Measurements from ENCODE around the gene ADAT1.
A peak's percentile ranks its signal among the peaks of the same experiment; 100 is the strongest.

Gene ADAT1

DNA sequence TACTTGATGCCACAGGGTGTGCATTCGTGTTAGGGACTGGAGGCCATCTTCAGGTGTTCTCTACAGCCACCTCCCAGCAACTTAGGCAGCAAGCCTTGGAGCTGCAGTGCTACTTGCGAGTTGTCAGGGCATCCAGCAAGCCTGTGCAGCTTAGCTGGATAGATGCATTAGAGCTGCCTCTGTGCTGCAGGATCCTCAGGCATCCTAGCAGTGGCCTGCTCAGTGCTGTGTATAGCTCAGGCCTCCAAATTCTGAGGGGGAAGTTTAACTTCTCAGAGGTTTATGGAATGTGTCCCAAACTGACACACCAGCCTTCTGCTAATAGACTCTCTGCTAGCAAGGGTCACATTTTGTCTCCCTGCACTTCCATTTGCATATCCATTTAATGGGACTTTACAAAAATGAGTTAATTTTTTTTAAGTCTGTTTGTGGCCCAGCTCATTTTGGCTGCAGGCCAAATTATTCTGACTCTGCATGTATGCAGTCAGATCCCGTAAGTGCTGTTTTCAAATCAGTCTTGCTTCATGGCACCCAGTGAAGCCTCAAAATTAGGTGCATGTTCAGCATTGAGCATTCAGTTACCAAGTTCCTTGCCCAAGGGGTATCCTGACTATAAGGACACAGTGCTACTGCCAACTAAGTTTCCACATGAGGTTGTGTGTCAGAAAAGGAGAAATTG, 50.1 kb downstream of the ADAT1 start:
- DNase-seq = no peak

DNA sequence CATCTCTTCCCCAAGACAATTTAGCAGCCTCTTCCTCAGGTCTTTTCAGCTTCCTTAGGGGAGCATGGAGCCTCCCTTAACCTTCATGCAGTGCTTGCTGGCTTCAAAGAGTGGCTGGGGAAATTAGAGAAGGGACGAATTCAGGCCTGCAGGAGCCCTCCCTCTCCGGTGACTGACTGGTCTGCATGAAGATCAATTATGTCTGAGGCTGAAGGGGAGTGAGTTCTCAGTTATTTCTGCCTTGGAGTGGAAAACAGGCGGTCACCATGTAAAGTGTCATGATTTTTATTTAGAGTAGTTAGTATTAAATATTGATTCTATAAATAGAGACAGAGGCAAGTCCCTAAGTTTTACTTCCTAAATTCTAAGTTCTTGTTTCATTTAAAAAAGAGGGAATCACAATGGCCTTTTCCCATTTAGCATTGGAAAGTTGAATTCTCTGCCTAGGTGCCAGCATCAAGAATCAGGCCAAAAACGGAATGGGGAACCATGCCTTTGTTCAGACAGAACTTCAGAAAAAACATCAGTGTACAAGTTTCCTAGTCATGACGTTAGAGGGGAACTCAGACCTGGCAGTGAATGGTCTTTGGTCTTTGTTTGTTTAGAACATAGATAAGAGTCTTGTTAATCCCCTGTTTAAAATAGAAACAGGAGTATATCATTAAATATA, 52.5 kb downstream of the ADAT1 start:
- DNase-seq = no peak

DNA sequence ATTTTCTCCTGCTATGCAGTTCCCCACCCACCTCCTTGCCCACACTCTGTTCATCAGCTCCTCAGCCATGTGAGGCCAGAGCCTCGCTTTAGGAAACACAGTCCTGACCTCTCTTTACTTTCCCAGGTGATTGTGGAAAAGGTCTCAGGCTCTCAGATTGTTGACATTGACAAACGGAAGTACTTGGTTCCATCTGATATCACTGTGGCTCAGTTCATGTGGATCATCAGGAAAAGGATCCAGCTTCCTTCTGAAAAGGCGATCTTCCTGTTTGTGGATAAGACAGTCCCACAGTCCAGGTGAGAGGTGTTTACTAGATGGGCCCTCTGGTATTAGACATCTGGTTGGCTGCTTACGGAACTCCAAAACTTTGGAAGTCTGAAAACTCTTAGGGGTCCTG, 55.2 kb downstream of the ADAT1 start:
- no peak for DNase-seq

DNA sequence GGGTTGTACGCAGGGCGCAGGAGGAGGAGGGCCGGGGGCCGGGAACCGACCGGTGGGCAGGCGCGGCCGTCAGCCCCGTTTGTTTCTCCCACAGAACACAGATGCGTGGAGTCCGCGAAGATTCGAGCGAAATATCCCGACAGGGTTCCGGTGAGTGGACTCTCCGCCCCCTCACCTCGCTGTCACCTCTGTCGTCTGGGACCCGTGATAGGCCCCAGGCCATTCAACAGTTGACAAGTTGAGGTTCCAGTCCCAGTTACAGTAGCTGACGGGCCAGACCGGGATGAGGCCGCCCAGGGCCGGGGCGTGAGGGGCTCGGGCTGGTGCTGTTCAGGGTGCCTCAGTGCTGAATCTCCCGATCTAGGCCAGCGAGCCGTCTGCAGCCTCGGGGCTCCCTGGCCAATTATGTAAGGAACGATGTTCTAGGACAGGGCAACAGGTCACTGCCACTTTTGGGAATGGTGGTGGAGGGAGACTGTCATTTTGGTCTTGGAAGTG, 56.3 kb downstream of the ADAT1 start:
- no peak for DNase-seq

DNA sequence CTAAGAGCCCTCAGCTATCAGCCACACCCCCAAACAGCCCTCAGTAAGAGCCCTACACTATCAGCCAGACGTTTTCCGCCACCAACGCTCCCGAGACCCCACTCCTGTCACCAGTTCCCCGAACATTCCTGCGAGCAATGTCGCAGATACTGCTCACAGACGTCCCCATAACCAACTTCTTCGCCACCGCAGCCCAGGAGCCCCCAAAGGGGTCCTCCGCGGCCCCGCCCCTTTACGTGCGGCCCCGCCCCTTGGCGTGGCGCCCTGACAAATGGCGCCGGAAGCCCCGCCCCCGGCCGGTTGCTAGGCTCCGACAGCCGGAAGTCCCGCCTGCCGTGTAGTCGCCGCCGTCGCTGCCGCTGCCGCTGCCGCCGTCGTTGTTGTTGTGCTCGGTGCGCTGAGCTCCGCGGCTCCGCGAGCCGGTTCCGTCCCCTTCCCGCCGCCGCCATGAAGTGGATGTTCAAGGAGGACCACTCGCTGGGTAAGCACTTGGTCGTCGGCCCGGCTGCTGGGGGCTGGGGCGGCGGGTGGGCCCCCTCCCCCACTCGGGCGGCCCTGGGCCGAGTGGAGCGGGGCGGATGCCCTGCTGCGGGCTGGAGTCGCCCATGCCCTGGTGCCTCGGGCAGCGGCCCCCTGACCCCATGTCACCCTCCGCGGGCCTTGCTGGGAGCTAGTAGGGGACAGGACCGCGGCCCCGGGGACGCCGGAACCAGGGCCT, 56.9 kb downstream of the ADAT1 start, which contains the start of gene GABARAPL2:
TSS of gene GABARAPL2 (plus strand) at position 340 of the 718 bp plus-strand sequence. CDS start at position 448, 108 bp downstream.
- peak; percentile 62 for DNase-seq

DNA sequence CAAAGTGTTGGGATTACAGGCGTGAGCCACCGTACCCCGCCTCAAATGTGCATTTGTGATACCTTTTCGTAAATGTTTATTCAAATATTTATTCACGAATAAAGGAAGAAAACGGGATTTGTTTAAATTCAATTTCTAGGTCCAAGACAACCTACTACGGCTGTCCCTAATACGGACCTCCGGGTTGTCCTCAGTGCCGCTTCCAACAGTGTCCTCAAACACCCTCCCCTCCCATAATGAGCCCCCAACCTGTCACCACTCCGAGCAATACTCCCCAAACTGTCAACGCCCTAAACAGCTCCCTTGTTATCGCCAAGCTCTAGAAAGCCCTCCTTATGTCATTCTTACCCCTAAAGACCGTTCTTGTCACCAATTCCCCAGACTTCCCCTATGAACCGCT, 57.4 kb downstream of the ADAT1 start:
- DNase-seq = no peak

DNA sequence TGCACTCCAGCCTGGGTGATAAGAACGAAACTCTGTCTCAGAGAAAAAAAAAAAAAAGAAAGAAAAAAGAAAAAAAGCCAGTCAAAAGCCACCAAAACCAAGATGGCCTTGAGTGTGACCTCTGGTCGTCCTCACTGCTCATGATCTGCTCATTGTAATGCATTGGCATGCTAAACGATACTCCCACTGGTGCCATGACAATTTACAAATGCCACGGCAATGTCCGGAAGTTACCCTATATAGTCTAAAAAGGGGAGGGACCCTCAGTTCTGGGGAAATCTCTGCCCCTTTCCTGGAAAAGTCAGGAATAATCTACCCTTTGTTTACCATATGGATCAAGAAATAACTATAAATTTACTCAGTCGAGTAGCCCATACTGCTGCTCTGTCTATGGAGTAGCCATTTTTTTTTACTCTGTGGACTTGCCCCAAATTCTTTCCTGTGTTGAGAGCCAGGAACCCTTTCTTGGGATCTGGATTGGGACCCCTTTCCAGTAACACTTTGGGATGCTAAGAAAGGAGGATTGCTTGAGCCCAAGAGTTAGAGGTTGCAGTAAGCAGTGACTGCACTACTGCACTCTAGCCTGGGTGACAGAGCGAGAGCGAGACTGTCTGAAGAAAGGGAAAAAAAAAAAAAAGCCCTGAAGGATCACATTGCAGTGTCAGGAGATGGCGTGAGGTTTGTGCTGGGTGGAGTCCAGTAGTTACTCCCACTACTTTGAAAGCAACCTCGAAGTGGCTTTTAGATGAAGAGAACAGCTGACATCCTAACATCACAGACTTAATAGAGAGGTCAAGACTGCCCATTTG, 63.3 kb downstream of the ADAT1 start:
- DNase-seq = no peak

DNA sequence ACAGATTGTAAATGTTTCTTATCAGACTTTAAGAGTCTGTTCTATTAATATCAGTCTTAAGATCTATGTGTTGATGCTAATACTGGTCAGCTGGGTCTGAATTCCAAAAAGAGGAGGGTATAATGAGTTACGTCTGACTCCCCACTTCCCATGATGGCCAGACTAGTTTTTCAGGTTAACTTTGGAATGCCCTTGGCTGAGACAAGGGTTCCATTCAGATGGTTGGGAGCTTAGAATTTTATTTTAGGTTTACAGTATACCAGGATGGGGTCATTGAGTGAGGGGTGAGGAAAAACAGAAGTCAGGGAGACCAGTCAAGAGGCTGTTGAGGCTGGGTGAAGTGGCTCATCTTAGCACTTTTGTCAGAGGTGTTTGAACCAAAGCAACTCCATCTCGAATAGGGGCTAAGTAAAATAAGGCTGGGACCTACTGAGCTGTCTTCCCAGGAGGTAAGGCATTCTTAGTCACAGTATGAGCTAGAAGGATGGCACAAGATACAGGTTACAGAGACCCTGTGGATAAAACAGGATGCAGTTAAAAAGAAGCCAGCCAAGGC, 64.2 kb downstream of the ADAT1 start:
- no peak for DNase-seq

DNA sequence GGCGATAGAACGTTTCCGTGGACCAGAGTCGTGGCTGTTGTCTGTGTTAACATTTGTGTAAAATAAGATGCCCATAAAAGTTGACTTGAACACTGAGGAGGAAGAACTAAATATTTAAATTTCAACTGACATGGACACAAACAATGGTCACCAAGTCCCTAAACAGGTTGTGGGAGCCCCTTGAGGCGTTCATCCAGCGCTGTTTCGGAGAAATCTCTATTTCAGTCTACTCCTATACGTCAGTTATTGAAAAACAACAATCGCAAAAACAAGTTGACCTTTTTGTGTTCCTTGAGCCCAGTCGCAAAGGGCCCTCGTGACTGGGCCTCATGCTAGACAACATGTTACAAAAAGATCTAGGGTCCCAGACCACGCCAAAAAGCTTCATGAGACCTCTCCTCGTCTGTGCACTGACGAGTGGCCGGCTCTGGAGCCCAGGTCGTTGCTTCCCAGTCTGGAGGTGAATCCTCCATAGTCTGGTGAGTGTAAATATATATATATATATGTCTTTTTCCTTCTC, 66.6 kb downstream of the ADAT1 start:
- no peak for DNase-seq

DNA sequence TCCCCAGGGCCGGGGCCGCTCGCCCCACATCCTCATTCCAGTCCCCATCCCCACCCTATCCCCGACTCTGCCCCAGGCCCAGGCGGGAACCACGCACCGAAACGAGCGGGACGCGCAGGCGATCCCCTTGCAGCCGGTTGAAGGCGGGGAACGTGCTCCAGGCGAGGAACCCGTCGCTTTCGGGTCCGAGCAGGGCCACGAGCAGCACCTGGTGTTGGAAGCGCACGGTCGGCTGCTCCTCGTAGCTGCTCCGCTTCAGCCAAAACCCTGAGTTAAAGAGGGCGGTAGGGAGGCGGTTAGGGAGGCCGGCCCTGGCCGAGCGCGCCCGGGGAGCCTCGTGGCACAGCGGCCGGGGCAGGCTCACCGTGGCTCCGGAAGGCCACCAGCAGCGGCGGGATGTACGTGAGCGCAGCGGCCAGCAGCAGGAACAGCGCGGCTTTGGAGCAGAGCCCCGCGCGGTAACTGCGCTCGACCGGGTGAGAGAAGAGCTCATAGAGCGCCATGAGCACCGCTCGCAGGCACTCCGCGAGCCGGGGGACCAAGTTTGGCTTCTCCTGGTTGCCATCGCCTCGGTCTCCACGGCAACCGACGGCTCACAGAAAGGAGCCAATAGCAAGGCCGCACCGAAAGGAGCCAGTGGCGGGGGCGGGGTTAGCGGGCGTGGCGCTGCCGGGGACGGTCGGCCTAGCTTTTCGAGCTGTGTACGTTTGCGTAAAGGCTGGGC, 67.2 kb downstream of the ADAT1 start, which contains the start of gene TMEM231:
TSS of gene TMEM231 (minus strand) at position 546 of the 724 bp plus-strand sequence. CDS start at position 503, 43 bp downstream.
- DNase-seq = peak; percentile 73

DNA sequence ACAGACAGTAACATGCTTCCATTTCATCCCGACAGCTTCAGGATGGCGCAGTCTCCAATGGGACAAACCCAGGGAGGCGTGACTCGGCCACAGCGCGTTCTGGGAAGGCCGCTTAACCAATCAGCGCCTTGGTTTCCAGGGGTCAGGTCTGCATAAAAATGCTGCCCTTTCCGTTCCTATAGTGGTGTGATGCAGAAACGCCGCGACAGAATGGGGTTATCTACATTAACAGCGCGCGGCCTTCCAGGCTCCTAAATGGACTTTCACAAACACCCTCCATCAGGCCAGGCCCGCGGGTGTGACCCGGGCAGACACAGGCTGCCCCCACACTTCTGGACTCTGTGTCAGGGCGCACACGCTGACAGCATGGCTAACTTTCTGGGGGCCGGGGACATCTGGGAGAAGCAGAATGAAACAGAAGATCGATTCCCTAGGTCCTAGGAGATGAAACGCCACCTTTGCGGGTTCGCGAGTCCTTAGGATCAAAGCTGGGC, 67.8 kb downstream of the ADAT1 start:
- DNase-seq = peak; percentile 54

DNA sequence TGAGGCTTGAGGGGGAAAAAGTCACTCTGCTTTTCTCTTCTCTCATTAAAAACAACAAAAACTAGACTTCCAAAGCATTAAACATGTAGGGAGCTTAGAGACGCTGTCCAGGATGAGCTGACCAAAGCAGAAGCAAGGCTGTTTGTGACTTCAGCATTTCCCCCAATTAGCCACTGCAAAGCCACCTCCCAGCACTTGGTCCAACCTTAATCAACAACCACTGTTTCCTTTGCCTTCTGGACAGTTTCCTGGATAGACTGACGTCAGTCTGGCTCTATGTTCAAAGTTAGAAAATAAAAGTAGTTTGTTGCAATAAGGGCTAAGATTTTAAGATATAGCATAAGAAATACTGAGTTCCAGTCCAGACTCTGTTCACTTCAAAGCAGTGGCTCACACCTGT, 70.1 kb downstream of the ADAT1 start:
- DNase-seq = no peak

DNA sequence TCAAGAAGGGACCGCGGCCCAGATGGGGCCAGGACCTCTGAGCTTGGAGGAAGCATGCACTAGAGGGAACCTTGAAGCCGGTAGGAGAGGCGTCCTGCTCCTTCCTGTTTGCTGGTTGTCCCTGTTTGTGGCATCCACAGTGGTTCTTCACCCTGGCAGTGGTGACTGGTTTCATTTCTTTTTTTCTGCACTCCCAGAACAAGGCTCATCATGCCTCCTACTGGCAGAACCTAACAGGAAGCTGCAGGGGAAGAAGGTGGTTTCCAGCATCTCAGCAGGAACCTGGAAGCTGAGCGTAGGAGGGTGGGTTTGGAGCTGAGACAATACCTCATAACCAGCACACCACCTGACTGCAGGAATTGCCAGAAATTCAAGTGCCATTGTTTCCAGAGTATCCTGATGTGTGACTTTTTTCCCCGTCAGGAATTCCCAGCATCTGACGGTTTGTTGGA, 72.8 kb downstream of the ADAT1 start:
- DNase-seq = no peak
